Thymus (tissue), 11 donors: Measurements from ENCODE around the gene STK39. TPM values are rescaled to one million over a fixed set of nuclear protein-coding genes. Genes with fewer than 3 reads are reported as not detected.

Experiments used
- DNase-seq, 9 donors: peaks; one replicate each; pipeline ENCODE4 v3.0.0-alpha.2; 2013; ENCODE audit warnings: low spot score in 9 of 9, low read depth in 6 of 9, missing footprints in 1 of 9
- H3K27ac ChIP-seq, 2 donors: one replicate each; pipeline ENCODE4 v1.5.1; 2013; ENCODE audit warnings: control low read depth in 1 of 2, low read depth in 1 of 2, low read length in 1 of 2, mild to moderate bottlenecking in 1 of 2, moderate library complexity in 1 of 2
- H3K27me3 ChIP-seq, 2 donors: one replicate each; pipeline ENCODE4 v1.5.1; 2013; ENCODE audit warnings: low read length in 1 of 2; ENCODE audit not compliant: control insufficient read depth in 2 of 2, insufficient read depth in 1 of 2
- H3K36me3 ChIP-seq, 2 donors: one replicate each; pipeline ENCODE4 v1.5.1; 2013; ENCODE audit warnings: low read length in 1 of 2, mild to moderate bottlenecking in 1 of 2, moderate library complexity in 1 of 2; ENCODE audit not compliant: control insufficient read depth in 2 of 2, insufficient read depth in 2 of 2
- H3K4me1 ChIP-seq, 2 donors: one replicate each; pipeline ENCODE4 v1.5.1; 2013; ENCODE audit warnings: low read length in 2 of 2; ENCODE audit not compliant: control insufficient read depth in 2 of 2, insufficient read depth in 2 of 2
- H3K4me3 ChIP-seq, 2 donors: one replicate each; pipeline ENCODE4 v1.5.1; 2013; ENCODE audit warnings: low read length in 2 of 2, control low read depth in 1 of 2, mild to moderate bottlenecking in 1 of 2
- H3K9me3 ChIP-seq, 2 donors: one replicate each; pipeline ENCODE4 v1.5.1; 2013; ENCODE audit warnings: low read length in 1 of 2, mild to moderate bottlenecking in 1 of 2; ENCODE audit not compliant: control insufficient read depth in 2 of 2, insufficient read depth in 1 of 2
- WGBS: extraction: QIAGEN DNeasy Blood & Tissue Kit; methylation state at CpG from one replicate; pipeline ENCODE4 v1.1.7; 2013; 5-methylcytosine and 5-hydroxymethylcytosine counted together
- polyA plus RNA-seq: library from polyadenylated mRNA; stranded (reverse); fragments of 200-250 nt; gene quantifications from one replicate; pipeline ENCODE4 v1.2.3, GENCODE V29; 2013
- total RNA-seq: library from RNA; stranded (reverse); fragments of 120-200 nt; gene quantifications from one replicate; pipeline ENCODE4 v1.2.4, GENCODE V29; 2013
- donor health status: healthy.

STK39 gene
- total and polyA plus RNA-seq, 2 donors = 30.7 to 34.1 TPM

GRCh38 chr2:168005586-168005985 lies 241.8 kb downstream of the STK39 start:
- Histone ChIP-seq H3K9me3 (no peaks in the 10 kb centered on the region), H3K4me1 (no peaks in the 10 kb centered on the region), H3K36me3 (peaks cover 3 to 17% of the 10 kb centered on the region in 2 donors), H3K4me3 (no peak overlapping the region), H3K27ac (no peak overlapping the region), H3K27me3 (peaks cover 3 to 4% of the 10 kb centered on the region in 2 donors)
- 98% methylated on average over 3 of the region's 3 CpGs for WGBS
- no peak for DNase-seq

- no peak for DNase-seq
- no peak overlapping the region for H3K27ac ChIP-seq
- H3K4me3 ChIP-seq = no peak overlapping the region
- H3K9me3 ChIP-seq = no peaks in the 10 kb centered on the region
- H3K27me3 ChIP-seq = peaks cover 2 to 3% of the 10 kb centered on the region in 2 donors
- WGBS = 98% methylated on average over 3 of the region's 3 CpGs
- no peaks in the 10 kb centered on the region for H3K4me1 ChIP-seq
- peaks cover 3 to 14% of the 10 kb centered on the region in 2 donors for H3K36me3 ChIP-seq
Measured at GRCh38 chr2:168003876-168004275, 243.5 kb downstream of the STK39 start.

- H3K27ac ChIP-seq = no peak overlapping the region
- 77% methylated on average over 2 of the region's 2 CpGs for WGBS
- H3K9me3 ChIP-seq = no peaks in the 10 kb centered on the region
- no peak for DNase-seq
- H3K4me1 ChIP-seq = no peaks in the 10 kb centered on the region
- H3K4me3 ChIP-seq = no peak overlapping the region
- no peaks in the 10 kb centered on the region for H3K27me3 ChIP-seq
- H3K36me3 ChIP-seq = peaks cover 3 to 4% of the 10 kb centered on the region in 2 donors
Measured at GRCh38 chr2:168002021-168002553, 245.3 kb downstream of the STK39 start.

DNA sequence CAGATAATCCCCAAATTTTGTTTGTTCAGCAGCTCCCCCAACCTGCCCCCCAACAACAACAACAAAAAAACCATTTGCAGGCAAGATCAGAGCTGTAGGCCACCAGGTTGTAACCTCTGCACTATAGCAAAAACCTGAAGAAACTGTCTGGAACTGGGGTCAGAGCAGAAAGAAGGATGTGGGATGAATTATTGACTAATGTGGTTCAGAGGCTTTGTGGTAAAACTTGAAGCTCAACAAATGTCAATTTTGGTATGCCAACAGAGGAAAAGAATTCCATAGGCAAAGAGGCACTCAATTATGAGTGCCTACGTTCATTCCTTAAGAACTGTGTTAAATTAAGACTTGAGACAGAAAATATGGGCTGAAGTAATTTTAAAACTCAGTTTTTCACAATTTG lies 255.1 kb downstream of the STK39 start:
- Histone ChIP-seq H3K4me3 (no peak overlapping the region), H3K36me3 (peaks cover 0 to 6% of the 10 kb centered on the region in 2 donors), H3K27me3 (no peaks in the 10 kb centered on the region), H3K27ac (no peak overlapping the region), H3K9me3 (no peaks in the 10 kb centered on the region), H3K4me1 (no peaks in the 10 kb centered on the region)
- DNase-seq = no peak
- 92% methylated on average over 1 of the region's 1 CpG for WGBS

DNA sequence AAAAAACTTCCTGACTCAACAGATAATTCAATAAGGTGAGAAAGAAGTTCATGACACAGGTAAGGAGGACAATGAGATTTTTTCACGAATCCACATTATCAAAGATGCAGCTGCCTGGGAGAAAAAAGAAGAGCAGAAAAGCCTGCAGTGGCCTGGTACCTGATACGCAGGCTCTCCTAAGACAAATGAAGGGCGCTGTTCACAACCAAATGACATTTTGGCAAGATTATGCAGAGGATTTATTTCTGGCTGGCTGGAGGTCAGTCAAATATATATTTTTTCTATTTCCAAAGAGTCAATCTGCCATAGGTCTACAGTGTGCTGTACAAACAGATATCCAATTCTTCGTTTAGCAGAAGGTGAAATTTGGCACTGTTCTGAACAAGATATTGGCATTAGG lies 257.3 kb downstream of the STK39 start:
- WGBS = 94% methylated on average over 4 of the region's 4 CpGs

GRCh38 chr2:167988296-167988695 lies 259.1 kb downstream of the STK39 start:
- Histone ChIP-seq H3K27me3 (no peaks in the 10 kb centered on the region), H3K4me3 (no peak overlapping the region), H3K9me3 (no peaks in the 10 kb centered on the region), H3K27ac (no peak overlapping the region), H3K4me1 (no peaks in the 10 kb centered on the region), H3K36me3 (peaks cover 0 to 4% of the 10 kb centered on the region in 2 donors)
- DNase-seq = no peak
- 99% methylated on average over 2 of the region's 2 CpGs for WGBS

More for the DNA sequence above, 257.3 kb downstream of the STK39 start:
- Histone ChIP-seq H3K9me3 (no peaks in the 10 kb centered on the region), H3K4me1 (no peaks in the 10 kb centered on the region), H3K36me3 (no peaks in the 10 kb centered on the region), H3K27me3 (no peaks in the 10 kb centered on the region), H3K4me3 (no peak overlapping the region), H3K27ac (no peak overlapping the region)
- DNase-seq = no peak

- Histone ChIP-seq H3K9me3 (no peaks in the 10 kb centered on the region), H3K4me3 (no peak overlapping the region), H3K4me1 (no peaks in the 10 kb centered on the region), H3K27me3 (no peaks in the 10 kb centered on the region), H3K27ac (no peak overlapping the region), H3K36me3 (peaks cover 0 to 4% of the 10 kb centered on the region in 2 donors)
- 97% methylated on average over 1 of the region's 1 CpG for WGBS
- no peak for DNase-seq
Measured at GRCh38 chr2:167987558-167987957, 259.8 kb downstream of the STK39 start.

- DNase-seq = no peak
- H3K9me3 ChIP-seq = no peaks in the 10 kb centered on the region
- H3K36me3 ChIP-seq = peaks cover 0 to 4% of the 10 kb centered on the region in 2 donors
- no peak overlapping the region for H3K4me3 ChIP-seq
- H3K27me3 ChIP-seq = no peaks in the 10 kb centered on the region
- no peak overlapping the region for H3K27ac ChIP-seq
- WGBS = 97% methylated on average over 6 of the region's 6 CpGs
- no peaks in the 10 kb centered on the region for H3K4me1 ChIP-seq
Measured at GRCh38 chr2:167987026-167987425, 260.4 kb downstream of the STK39 start.

- Histone ChIP-seq H3K4me3 (no peak overlapping the region), H3K36me3 (peaks cover 0 to 4% of the 10 kb centered on the region in 2 donors), H3K27ac (no peak overlapping the region), H3K9me3 (no peaks in the 10 kb centered on the region), H3K4me1 (no peaks in the 10 kb centered on the region), H3K27me3 (no peaks in the 10 kb centered on the region)
- no peak for DNase-seq
- WGBS = 92% methylated on average over 2 of the region's 2 CpGs
Measured at GRCh38 chr2:167986223-167986622, 261.2 kb downstream of the STK39 start.
